Pancreas (tissue), 10 donors: ENCODE data around the gene PLA2G4B. TPM values are rescaled to one million over a fixed set of nuclear protein-coding genes. Genes with fewer than 3 reads are reported as not detected.

ENCODE experiments used
- ATAC-seq, 4 donors: fragments of 200-7000 bp; cut with Tn5 transposase; one replicate each; pipeline versions ENCODE4 v1.8.0 to v1.9.1; 2020; ENCODE audit warnings: mild to moderate bottlenecking in 4 of 4, moderate library complexity in 4 of 4
- DNase-seq, 6 donors: peaks; one replicate each; pipeline ENCODE4 v3.0.0-alpha.2; 2020
- FAIRE-seq: peaks from 2 replicates; lab custom pipeline; 2012; peaks lifted over from hg19 to GRCh38; lab: Jason Lieb, UNC
- H3K27ac ChIP-seq, 4 donors: fragments of 200-600 bp; sonication (generic); 1 replicate in 3 of 4; 2 replicates in 1 of 4; pipeline versions ENCODE4 v1.5.0 to v1.8.0; 2020
- H3K27me3 ChIP-seq, 4 donors: fragments of 200-600 bp; one replicate each; pipeline ENCODE4 v1.8.0; 2021
- H3K36me3 ChIP-seq, 3 donors: fragments of 200-600 bp; sonication (generic) in 1 of 3; one replicate each; pipeline versions ENCODE4 v1.5.0 to v1.8.0; 2020 to 2021
- H3K4me1 ChIP-seq, 3 donors: fragments of 200-600 bp; one replicate each; pipeline ENCODE4 v1.8.0; 2021
- H3K4me3 ChIP-seq, 4 donors: fragments of 200-600 bp; sonication (generic) in 2 of 4; one replicate each; pipeline versions ENCODE4 v1.5.0 to v1.8.0; 2020 to 2021
- H3K9me3 ChIP-seq, 4 donors: fragments of 200-600 bp; one replicate each; pipeline ENCODE4 v1.8.0; 2021
- WGBS, 2 donors: extraction: QIAGEN DNeasy Blood & Tissue Kit; methylation state at CpG; one replicate each; pipeline ENCODE4 v1.1.7; 2013; 5-methylcytosine and 5-hydroxymethylcytosine counted together
- intact Hi-C, 3 donors: fragments of 100-400 bp; cut with DNase I; formaldehyde crosslinking; loops; one replicate each; pipeline versions ENCODE4 v1.11.1 to v1.14.2; 2022
- polyA plus RNA-seq, 2 donors: library from polyadenylated mRNA; stranded (reverse); fragments of 200-250 nt; gene quantifications; one replicate each; pipeline ENCODE4 v1.2.3, GENCODE V29; 2013
- total RNA-seq, 6 donors: library from RNA; stranded (reverse); fragmentation: NEBNext Ultra II Directional in 4 of 6; extraction: Animal tissue kit (Norgen Biotek cat#: 25700) in 4 of 6; gene quantifications; one replicate each; pipeline versions ENCODE4 v1.2.1 to v1.2.4, GENCODE V29; 2021 to 2023
- TF ChIP-seq, protein P1 (sequence below), 4 donors: fragments of 200-600 bp; sonication (generic) in 3 of 4; IDR thresholded peaks; one replicate each; pipeline versions ENCODE4 v1.5.0 to v1.8.0; 2021; ENCODE audit warnings: antibody characterized with exemption in 4 of 4
- donor health status: healthy with polysubstance abuse.
- donor health status: DM: no; HTN: no; CAD: no; lungs with moderate emphysema.
- donor health status: DM: no; HTN: no; CAD: no.
- donor health status: control.
- donor health status: control.
- donor health status: Bipolar disorder and iron deficiency.
- donor health status: DM: yes; HTN: yes; CAD: no.
- donor health status: DM: no; HTN: no; CAD: no.
- donor health status: DM: no; HTN: no; CAD: no.
- donor health status: DM: yes; HTN: yes; CAD: no.

The PLA2G4B gene
- total and polyA plus RNA-seq, 8 donors = 3.5 to 56.8 (median 6.4) TPM

DNA sequence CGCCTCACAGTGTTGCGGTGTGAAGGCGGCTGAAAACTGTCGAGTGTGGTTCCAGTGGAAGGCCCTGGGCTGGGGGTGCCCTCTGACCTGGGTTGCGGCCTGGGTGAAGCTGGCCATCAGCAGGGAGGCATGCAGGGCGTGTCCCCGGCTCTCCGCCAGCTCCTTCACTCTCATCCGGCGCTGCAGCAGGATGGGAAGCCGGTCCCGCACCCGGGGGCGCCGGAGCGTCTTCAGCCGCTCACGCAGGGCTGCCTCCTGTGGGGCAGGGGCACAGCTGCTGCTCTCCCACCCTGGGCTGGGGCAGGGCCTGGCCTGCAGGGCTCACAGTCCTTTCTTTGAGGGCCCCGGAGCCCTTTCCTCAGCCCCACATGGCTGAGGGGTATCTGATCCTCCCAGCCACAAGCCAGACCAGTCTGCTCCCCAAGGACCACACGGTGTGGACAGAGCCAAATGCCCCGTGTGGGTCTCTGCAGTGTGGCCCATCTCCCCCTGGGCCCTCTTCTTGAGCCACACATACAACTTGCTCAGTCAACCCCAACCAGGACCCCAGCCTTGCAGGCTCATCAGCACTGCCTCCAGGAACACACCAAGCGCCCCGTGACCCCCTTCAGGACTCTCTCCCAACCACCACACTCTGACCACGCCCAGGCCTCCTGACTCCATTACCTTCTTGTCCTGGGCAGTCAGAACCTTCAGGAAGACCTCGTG, 28.4 kb downstream of the PLA2G4B start:
- Histone ChIP-seq H3K36me3 (no peaks in the 10 kb centered on the region), H3K27me3 (no peaks in the 10 kb centered on the region), H3K4me1 (no peaks in the 10 kb centered on the region), H3K9me3 (no peaks in the 10 kb centered on the region), H3K4me3 (no peak overlapping the region), H3K27ac (no peak overlapping the region)
- no peak for FAIRE-seq
- 90 to 93% methylated on average over 24 to 25 of the region's 25 CpGs for WGBS, 2 donors
- peak in 1 of 6 donors; percentile 47 for DNase-seq
- intact Hi-C loops = loop anchor here in 1 of 3 donors (5.0 kb wide), 1 partner anchor 35 kb away; no protein-coding TSS in a partner anchor
- TF ChIP-seq, protein P1, sequence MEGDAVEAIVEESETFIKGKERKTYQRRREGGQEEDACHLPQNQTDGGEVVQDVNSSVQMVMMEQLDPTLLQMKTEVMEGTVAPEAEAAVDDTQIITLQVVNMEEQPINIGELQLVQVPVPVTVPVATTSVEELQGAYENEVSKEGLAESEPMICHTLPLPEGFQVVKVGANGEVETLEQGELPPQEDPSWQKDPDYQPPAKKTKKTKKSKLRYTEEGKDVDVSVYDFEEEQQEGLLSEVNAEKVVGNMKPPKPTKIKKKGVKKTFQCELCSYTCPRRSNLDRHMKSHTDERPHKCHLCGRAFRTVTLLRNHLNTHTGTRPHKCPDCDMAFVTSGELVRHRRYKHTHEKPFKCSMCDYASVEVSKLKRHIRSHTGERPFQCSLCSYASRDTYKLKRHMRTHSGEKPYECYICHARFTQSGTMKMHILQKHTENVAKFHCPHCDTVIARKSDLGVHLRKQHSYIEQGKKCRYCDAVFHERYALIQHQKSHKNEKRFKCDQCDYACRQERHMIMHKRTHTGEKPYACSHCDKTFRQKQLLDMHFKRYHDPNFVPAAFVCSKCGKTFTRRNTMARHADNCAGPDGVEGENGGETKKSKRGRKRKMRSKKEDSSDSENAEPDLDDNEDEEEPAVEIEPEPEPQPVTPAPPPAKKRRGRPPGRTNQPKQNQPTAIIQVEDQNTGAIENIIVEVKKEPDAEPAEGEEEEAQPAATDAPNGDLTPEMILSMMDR (IDR thresholded peaks at IDR 0.05) = no peak
- no peak for ATAC-seq

DNA sequence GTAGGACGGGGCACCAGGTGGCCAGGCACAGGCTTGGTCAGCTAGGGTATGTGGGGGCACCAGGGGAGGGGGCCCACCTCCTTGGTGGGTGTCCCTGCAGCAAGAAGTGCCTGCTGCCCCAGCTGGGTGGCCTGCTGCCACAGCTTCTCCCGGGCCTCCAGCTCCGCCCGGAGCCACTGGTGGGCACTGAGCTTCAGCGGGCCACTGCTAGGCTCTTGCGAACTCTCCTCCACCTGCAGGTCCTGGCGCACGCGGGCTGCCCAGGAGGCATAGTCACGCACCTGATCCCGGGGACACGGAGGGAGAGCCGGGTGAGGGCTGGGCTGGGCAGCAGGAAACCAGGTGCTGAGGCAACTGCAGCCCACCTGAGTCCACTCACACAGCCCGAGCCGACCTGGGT, 29.7 kb downstream of the PLA2G4B start:
- Histone ChIP-seq H3K27me3 (no peaks in the 10 kb centered on the region), H3K4me1 (no peaks in the 10 kb centered on the region), H3K4me3 (no peak overlapping the region), H3K27ac (no peak overlapping the region), H3K36me3 (no peaks in the 10 kb centered on the region), H3K9me3 (no peaks in the 10 kb centered on the region)
- ATAC-seq (no peak), FAIRE-seq (no peak), DNase-seq (peak in 1 of 6 donors; percentile 55)
- intact Hi-C loops = loop anchor here in 1 of 3 donors (5.0 kb wide), 1 partner anchor 36 kb away; no protein-coding TSS in a partner anchor
- 92 to 94% methylated on average over 15 of the region's 15 CpGs for WGBS, 2 donors
- TF ChIP-seq, protein P1 (IDR thresholded peaks at IDR 0.05) = no peak

DNA sequence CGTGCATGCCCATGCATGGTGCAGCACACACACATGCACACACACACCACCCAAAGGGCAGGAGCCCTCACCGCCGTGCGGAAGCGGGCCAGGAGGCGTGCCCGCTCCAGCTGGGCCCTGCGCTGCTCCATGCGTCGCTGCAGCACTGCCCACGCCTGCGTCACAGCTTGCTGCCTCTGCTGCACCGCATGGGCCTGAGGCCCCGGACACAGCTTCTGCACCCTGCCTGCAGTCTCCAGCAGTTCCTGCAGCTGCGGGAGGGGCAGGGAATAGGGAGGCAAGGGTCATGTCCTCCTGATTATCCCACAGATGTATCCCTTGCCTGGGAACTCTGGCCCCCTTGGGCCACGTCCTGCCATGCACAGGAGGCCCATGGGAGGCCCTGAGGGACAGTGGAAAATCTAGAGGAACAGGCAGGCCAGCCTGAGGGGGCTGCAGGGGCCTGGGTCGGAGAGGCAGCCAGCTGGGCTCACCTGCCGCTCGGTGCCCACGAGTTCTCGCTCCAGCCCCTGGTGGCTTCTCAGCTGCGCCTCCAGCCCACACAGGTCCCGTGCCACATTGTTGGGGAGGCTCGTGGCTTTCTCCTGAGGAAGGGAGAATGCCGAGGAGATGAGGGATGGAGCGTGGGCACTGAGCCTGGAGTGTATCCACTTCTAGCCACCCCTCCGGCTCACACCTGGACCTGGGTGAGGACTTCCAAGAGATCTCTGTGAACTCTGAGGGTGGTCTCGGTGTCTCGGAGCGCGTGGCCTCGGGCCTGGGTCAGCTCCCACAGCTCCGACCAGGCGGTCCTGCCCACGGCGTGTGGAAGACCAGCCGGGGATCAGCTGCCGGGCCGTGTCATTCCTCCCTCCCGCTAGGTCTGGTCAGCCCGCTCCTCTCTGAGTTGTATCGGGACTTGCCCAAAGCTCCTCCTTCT, 31.4 kb downstream of the PLA2G4B start:
- Histone ChIP-seq H3K27me3 (no peaks in the 10 kb centered on the region), H3K27ac (no peak overlapping the region), H3K4me3 (no peak overlapping the region), H3K36me3 (no peaks in the 10 kb centered on the region), H3K4me1 (no peaks in the 10 kb centered on the region), H3K9me3 (no peaks in the 10 kb centered on the region)
- DNase-seq (peak in 1 of 6 donors; percentile 54), ATAC-seq (no peak), FAIRE-seq (no peak)
- TF ChIP-seq, protein P1 (IDR thresholded peaks at IDR 0.05) = no peak
- WGBS, 2 donors = 89 to 90% methylated on average over 42 of the region's 42 CpGs
- intact Hi-C loops = loop anchor here in 1 of 3 donors (5.0 kb wide), 1 partner anchor 38 kb away; no protein-coding TSS in a partner anchor

DNA sequence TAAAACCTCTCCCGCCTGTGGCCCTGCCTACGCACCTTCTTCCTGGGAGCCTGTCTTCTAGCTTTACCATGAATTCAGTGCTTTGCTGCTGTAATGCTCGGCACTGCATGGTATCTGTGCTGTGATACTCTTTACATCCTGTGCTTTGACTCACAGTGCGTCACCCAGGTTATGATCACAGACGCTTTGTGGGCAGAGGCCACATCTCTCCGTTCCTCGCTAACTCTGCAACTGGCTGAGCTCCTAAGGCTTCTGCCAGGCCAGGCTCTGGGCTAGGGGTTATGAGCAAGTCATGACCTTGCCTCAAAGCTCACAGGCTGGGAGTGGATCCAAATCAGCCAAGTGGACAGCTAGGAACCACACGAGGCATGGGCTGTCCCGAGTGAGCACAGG, 32.0 kb downstream of the PLA2G4B start:
- H3K36me3 ChIP-seq = no peaks in the 10 kb centered on the region
- TF ChIP-seq, protein P1 (IDR thresholded peaks at IDR 0.05) = no peak
- H3K4me1 ChIP-seq = no peaks in the 10 kb centered on the region
- H3K27ac ChIP-seq = no peak overlapping the region
- FAIRE-seq (no peak), DNase-seq (no peak), ATAC-seq (peak in 1 of 4 donors; percentile 10)
- H3K9me3 ChIP-seq = no peaks in the 10 kb centered on the region
- intact Hi-C loops = no loop called here
- H3K4me3 ChIP-seq = no peak overlapping the region
- 82 to 83% methylated on average over 9 of the region's 9 CpGs for WGBS, 2 donors
- H3K27me3 ChIP-seq = no peaks in the 10 kb centered on the region
